ENCODE measurements around the gene SLC31A2.

SLC31A2 gene

GRCh38 chr9:113186137-113186755, 35.4 kb downstream of the SLC31A2 start (continued):
- no peak for TF ChIP-seq ZNF521 (tag by site-specific recombination; IDR thresholded peaks at IDR 0.05)
- no peak for TF ChIP-seq ZFP69B (tag by site-specific recombination; IDR thresholded peaks at IDR 0.05)
- TF ChIP-seq ZNF155 (tag by site-specific recombination; IDR thresholded peaks at IDR 0.05): no peak

GRCh38 chr9:113187929-113188595, 37.3 kb downstream of the SLC31A2 start:
- Histone ChIP-seq H3K4me1 (ENCODE audit: control insufficient read depth, insufficient read depth, low read length) (no peaks in the 10 kb centered on the region), H3K9me3 (ENCODE audit: control insufficient read depth, insufficient read depth, low read depth, low read length) (no peaks in the 10 kb centered on the region), H3K27ac (ENCODE audit: extremely low read depth, low read depth, low read length) (no peak overlapping the region), H3K4me3 (ENCODE audit: low read depth, low read length) (no peak overlapping the region), H3K36me3 (ENCODE audit: control insufficient read depth in 2 of 2, insufficient read depth in 1 of 2, low read length in 2 of 2) (peaks cover 1 to 87% of the 10 kb centered on the region in 2 experiments; a peak in 2 of 3 replicates)
- CTCF ChIA-PET: interaction anchor here (0.8 kb wide), 1 partner anchor 37 kb away, joined by 3 read pairs; no protein-coding TSS in a partner anchor
- POLR2A ChIA-PET: no interaction called here
- TF ChIP-seq ZNF664 (tag by site-specific recombination; IDR thresholded peaks at IDR 0.05) (no peak), ZBTB6 (tag by site-specific recombination; IDR thresholded peaks at IDR 0.05) (no peak), ZNF549 (tag by site-specific recombination; IDR thresholded peaks at IDR 0.05) (no peak), YY1 (tag by site-specific recombination; IDR thresholded peaks at IDR 0.05) (no peak), ZNF302 (tag by site-specific recombination; IDR thresholded peaks at IDR 0.05; ENCODE audit: low read depth) (no peak), ZNF792 (tag by site-specific recombination; IDR thresholded peaks at IDR 0.05) (no peak), ZNF426 (tag by site-specific recombination; IDR thresholded peaks at IDR 0.05) (no peak), ZFP3 (tag by site-specific recombination; IDR thresholded peaks at IDR 0.05; ENCODE audit: low read depth) (no peak), PATZ1 (tag by site-specific recombination; IDR thresholded peaks at IDR 0.05) (no peak)

- no peak overlapping the region for H3K27ac ChIP-seq (ENCODE audit: extremely low read depth, low read depth, low read length)
- H3K9me3 ChIP-seq (ENCODE audit: control insufficient read depth, insufficient read depth, low read depth, low read length): no peaks in the 10 kb centered on the region
- ChIA-PET POLR2A (interaction anchor here (0.5 kb wide), 1 partner anchor 10 kb away, joined by 3 read pairs; no protein-coding TSS in a partner anchor), CTCF (interaction anchor here (0.5 to 0.8 kb wide), 2 partner anchors 10 to 684 kb away, joined by 3 to 5 read pairs; partner anchors contain the start of gene ZNF618)
- no peak for TF ChIP-seq ZNF654 (tag by site-specific recombination; IDR thresholded peaks at IDR 0.05; ENCODE audit: low read depth)
- TF ChIP-seq BCL11A (tag by site-specific recombination; IDR thresholded peaks at IDR 0.05; ENCODE audit: low read depth): no peak
- no peak for TF ChIP-seq ZNF404 (tag by site-specific recombination; IDR thresholded peaks at IDR 0.05)
- no peak for TF ChIP-seq ZNF394 (tag by site-specific recombination; IDR thresholded peaks at IDR 0.05; ENCODE audit: borderline replicate concordance)
- TF ChIP-seq PATZ1 (tag by site-specific recombination; IDR thresholded peaks at IDR 0.05): no peak
- no peak for TF ChIP-seq ZNF555 (tag by site-specific recombination; conservative IDR thresholded peaks at IDR 0.05)
- no peak for TF ChIP-seq ZNF548 (tag by site-specific recombination; IDR thresholded peaks at IDR 0.05)
- TF ChIP-seq TCF7L2 (IDR thresholded peaks at IDR 0.05; ENCODE audit: borderline replicate concordance, low read depth, low read length): no peak
- no peak for TF ChIP-seq PRDM6 (tag by site-specific recombination; IDR thresholded peaks at IDR 0.05)
- no peak for TF ChIP-seq KLF8 (tag by site-specific recombination; IDR thresholded peaks at IDR 0.05)
- H3K36me3 ChIP-seq (ENCODE audit: control insufficient read depth in 2 of 2, insufficient read depth in 1 of 2, low read length in 2 of 2): peaks cover 4 to 67% of the 10 kb centered on the region in 2 experiments
- no peak overlapping the region for H3K4me3 ChIP-seq (ENCODE audit: low read depth, low read length)
- no peaks in the 10 kb centered on the region for H3K4me1 ChIP-seq (ENCODE audit: control insufficient read depth, insufficient read depth, low read length)
Observed at GRCh38 chr9:113192455-113192854, 41.6 kb downstream of the SLC31A2 start.

All from HEK293 (cell line).